ENCODE measurements around the gene PCDHGB3. TPM values are rescaled to one million over a fixed set of nuclear protein-coding genes. Genes with fewer than 3 reads are reported as not detected.
"Not testable (repeated sequence)": the region's sequence is repeated elsewhere in the genome, so short reads cannot be mapped to it uniquely, and the experiment has no call there.

The PCDHGB3 gene
- total and polyA plus RNA-seq, 2 experiments from 2014 or later, result 0.27 to 0.71 TPM

- peak; percentile 58 to 88 for DNase-seq (ENCODE audit: low read depth in 1 of 2, low spot score in 1 of 2)
- not testable (repeated sequence) for H3K4me1 ChIP-seq (ENCODE audit: low read depth); H3K27me3 ChIP-seq; H3K9me3 ChIP-seq (ENCODE audit: low read depth); H3K36me3 ChIP-seq
- Histone ChIP-seq H3K27ac (peak within 1 kb of the TSS; percentile 91), H3K4me3 (peak within 1 kb of the TSS; percentile 69)
- peak; percentile 54 for TF ChIP-seq CTCF (IDR thresholded peaks at IDR 0.05; ENCODE audit: low read depth, low read length)
These were observed 37.9 kb downstream of the PCDHGB3 start, which contains the start of gene PCDHGB6 for GRCh38 chr5:141407790-141408505. Gene PCDHGB6 (plus strand): TSS chr5:141408021. CDS start chr5:141408203, 182 bp downstream.

- no peak overlapping the region for H3K27ac ChIP-seq
- peaks cover 4% of the 10 kb centered on the region for H3K4me1 ChIP-seq (ENCODE audit: low read depth)
- peaks cover 8% of the 10 kb centered on the region for H3K9me3 ChIP-seq (ENCODE audit: low read depth)
- TF ChIP-seq CTCF (IDR thresholded peaks at IDR 0.05; ENCODE audit: low read depth, low read length), result no peak
- H3K36me3 ChIP-seq, result no peaks in the 10 kb centered on the region
- no peaks in the 10 kb centered on the region for H3K27me3 ChIP-seq
- DNase-seq (ENCODE audit: low read depth in 1 of 2, low spot score in 1 of 2), result no peak
- no peak overlapping the region for H3K4me3 ChIP-seq
These were observed 39.7 kb downstream of the PCDHGB3 start for GRCh38 chr5:141409598-141410306.

GRCh38 chr5:141411575-141411974 is 41.5 kb downstream of the PCDHGB3 start:
- no peak overlapping the region for H3K27ac ChIP-seq
- H3K9me3 ChIP-seq (ENCODE audit: low read depth), result peaks cover 8% of the 10 kb centered on the region
- no peaks in the 10 kb centered on the region for H3K27me3 ChIP-seq
- no peaks in the 10 kb centered on the region for H3K36me3 ChIP-seq
- TF ChIP-seq CTCF (IDR thresholded peaks at IDR 0.05; ENCODE audit: low read depth, low read length), result no peak
- H3K4me1 ChIP-seq (ENCODE audit: low read depth), result peaks cover 4% of the 10 kb centered on the region
- DNase-seq (ENCODE audit: low read depth in 1 of 2, low spot score in 1 of 2), result no peak
- H3K4me3 ChIP-seq, result no peak overlapping the region

GRCh38 chr5:141412854-141413539 is 43.0 kb downstream of the PCDHGB3 start, which contains the start of gene PCDHGA10:
Gene PCDHGA10 (plus strand): TSS chr5:141412987. CDS start chr5:141413176, 189 bp downstream.
- H3K4me3 ChIP-seq, result peak within 1 kb of the TSS; percentile 56
- H3K36me3 ChIP-seq, result no peaks in the 10 kb centered on the region
- TF ChIP-seq CTCF (IDR thresholded peaks at IDR 0.05; ENCODE audit: low read depth, low read length), result peak; percentile 74
- DNase-seq (ENCODE audit: low read depth in 1 of 2, low spot score in 1 of 2), result peak; percentile 77
- H3K9me3 ChIP-seq (ENCODE audit: low read depth), result peaks cover 8% of the 10 kb centered on the region
- no peaks in the 10 kb centered on the region for H3K27me3 ChIP-seq
- peaks cover 4% of the 10 kb centered on the region for H3K4me1 ChIP-seq (ENCODE audit: low read depth)
- H3K27ac ChIP-seq, result peak within 1 kb of the TSS; percentile 78

- peak overlapping the region; percentile 56 for H3K4me3 ChIP-seq
- H3K36me3 ChIP-seq, result no peaks in the 10 kb centered on the region
- no peak for DNase-seq (ENCODE audit: low read depth in 1 of 2, low spot score in 1 of 2)
- TF ChIP-seq CTCF (IDR thresholded peaks at IDR 0.05; ENCODE audit: low read depth, low read length), result no peak
- H3K4me1 ChIP-seq (ENCODE audit: low read depth), result peaks cover 4% of the 10 kb centered on the region
- no peak overlapping the region for H3K27ac ChIP-seq
- peaks cover 12% of the 10 kb centered on the region for H3K9me3 ChIP-seq (ENCODE audit: low read depth)
- H3K27me3 ChIP-seq, result no peaks in the 10 kb centered on the region
These were observed 43.6 kb downstream of the PCDHGB3 start for GRCh38 chr5:141413540-141414069.

GRCh38 chr5:141414548-141415274 is 44.7 kb downstream of the PCDHGB3 start:
- not testable (repeated sequence) for H3K4me3 ChIP-seq; DNase-seq (ENCODE audit: low read depth in 1 of 2, low spot score in 1 of 2); H3K4me1 ChIP-seq (ENCODE audit: low read depth); H3K27ac ChIP-seq; H3K27me3 ChIP-seq; H3K36me3 ChIP-seq
- peaks cover 16% of the 10 kb centered on the region for H3K9me3 ChIP-seq (ENCODE audit: low read depth)

- not testable (repeated sequence) for H3K4me3 ChIP-seq; DNase-seq (ENCODE audit: low read depth in 1 of 2, low spot score in 1 of 2); H3K36me3 ChIP-seq; H3K4me1 ChIP-seq (ENCODE audit: low read depth); H3K27ac ChIP-seq; H3K27me3 ChIP-seq
- H3K9me3 ChIP-seq (ENCODE audit: low read depth), result peaks cover 16% of the 10 kb centered on the region
These were observed 45.2 kb downstream of the PCDHGB3 start for GRCh38 chr5:141415275-141415618.
